GM12872 (cell line): ENCODE data around the gene SNAP23.

ENCODE experiments used
- TF ChIP-seq, protein P1 (sequence below): IDR thresholded peaks from 3 replicates; pipeline ENCODE4 v1.5.1; 2011; ENCODE audit warnings: low read depth, mild to moderate bottlenecking, low read length, moderate library complexity; ENCODE audit not compliant: insufficient read depth

SNAP23 gene

DNA sequence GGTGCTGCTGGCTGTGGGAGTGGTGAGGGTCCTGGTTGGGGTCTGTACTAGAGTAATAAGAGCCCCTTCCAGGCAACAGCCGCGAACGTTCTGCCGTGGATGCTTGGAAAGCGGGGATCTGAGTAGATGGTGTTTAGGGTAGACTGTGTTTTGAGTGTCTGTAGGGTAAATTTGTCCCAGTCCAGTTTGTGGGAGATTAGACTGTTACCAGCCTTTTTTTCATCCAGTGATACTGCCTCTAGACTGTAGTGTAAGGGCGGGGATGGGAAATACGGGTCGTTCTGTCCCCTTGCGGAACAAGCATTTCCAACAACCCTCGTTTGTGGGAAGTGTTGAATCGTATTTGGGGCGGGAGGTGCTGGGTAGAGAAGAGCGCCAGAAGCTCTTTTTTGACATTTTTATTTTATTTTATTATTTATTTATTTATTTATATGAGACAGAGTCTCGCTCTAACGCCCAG, 53.6 kb downstream of the SNAP23 start:
- TF ChIP-seq, protein P1, sequence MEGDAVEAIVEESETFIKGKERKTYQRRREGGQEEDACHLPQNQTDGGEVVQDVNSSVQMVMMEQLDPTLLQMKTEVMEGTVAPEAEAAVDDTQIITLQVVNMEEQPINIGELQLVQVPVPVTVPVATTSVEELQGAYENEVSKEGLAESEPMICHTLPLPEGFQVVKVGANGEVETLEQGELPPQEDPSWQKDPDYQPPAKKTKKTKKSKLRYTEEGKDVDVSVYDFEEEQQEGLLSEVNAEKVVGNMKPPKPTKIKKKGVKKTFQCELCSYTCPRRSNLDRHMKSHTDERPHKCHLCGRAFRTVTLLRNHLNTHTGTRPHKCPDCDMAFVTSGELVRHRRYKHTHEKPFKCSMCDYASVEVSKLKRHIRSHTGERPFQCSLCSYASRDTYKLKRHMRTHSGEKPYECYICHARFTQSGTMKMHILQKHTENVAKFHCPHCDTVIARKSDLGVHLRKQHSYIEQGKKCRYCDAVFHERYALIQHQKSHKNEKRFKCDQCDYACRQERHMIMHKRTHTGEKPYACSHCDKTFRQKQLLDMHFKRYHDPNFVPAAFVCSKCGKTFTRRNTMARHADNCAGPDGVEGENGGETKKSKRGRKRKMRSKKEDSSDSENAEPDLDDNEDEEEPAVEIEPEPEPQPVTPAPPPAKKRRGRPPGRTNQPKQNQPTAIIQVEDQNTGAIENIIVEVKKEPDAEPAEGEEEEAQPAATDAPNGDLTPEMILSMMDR: no peak

DNA sequence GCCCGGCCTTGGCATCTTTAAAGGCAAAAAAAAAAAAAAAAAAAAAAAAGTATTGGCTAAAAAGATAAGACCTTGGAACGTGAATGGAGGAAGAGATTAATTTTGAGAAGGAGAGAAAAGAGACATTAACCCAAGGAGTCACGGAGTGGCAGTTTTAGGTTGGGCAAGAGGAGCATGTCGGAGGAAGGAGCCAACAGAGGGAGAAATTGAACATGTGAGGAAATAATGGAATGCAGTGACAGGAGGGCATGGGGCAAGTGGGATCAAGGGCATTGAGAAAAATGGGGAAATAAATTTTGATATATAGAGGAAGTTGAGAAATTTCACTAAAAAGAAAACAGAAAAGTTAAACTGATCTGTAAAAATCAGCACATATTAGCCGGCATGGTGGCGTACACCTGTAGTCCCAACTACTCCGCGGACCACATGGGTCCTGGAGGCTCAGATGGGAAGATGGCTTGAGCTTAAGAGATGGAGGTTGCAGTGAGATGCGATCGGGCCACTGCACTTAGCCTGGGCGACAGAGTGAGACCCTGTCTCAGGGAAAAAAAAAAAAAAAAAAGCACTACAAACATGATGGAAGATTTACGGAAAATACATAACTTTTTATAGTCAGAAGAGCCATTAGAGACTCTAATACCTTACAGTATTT, 54.4 kb downstream of the SNAP23 start:
- TF ChIP-seq, protein P1: no peak

DNA sequence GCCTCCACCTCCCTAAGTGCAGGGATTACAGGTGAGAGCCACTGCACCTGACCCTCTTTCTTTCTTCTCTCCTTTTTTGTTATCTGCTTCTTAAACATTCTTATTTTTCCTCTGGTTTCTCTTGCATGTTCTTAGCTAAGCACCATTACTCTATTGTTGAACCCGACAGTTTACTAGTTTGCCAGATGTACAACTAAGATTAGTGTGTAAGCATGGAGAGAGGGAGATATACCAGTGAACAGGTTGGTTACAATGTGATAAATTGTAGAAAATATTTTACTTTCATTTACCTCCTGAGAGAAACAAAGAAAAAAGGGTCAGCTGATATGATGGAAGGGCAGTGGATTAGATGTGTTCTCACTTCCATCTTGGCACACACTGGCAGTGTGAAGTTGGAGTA, 58.1 kb downstream of the SNAP23 start:
- TF ChIP-seq, protein P1: no peak

DNA sequence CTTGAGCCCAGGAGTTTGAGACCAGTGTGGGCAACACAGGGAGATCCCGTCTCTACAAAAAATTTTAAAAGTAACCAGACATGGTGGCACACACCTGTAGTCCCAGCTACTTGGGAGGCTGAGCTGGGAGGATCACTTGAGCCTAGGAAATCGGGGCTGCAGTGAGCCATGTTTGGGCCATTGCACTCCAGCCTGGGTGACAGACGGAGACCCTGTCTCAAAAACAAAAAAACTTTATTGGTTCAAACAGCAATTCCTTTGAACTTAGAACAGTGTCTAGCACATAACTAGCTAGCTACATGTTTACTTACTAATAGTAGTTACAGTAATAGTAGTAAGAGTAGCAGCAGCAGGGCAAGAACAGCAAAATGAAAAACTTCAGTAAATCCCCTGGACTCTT, 63.3 kb downstream of the SNAP23 start:
- TF ChIP-seq, protein P1: no peak

DNA sequence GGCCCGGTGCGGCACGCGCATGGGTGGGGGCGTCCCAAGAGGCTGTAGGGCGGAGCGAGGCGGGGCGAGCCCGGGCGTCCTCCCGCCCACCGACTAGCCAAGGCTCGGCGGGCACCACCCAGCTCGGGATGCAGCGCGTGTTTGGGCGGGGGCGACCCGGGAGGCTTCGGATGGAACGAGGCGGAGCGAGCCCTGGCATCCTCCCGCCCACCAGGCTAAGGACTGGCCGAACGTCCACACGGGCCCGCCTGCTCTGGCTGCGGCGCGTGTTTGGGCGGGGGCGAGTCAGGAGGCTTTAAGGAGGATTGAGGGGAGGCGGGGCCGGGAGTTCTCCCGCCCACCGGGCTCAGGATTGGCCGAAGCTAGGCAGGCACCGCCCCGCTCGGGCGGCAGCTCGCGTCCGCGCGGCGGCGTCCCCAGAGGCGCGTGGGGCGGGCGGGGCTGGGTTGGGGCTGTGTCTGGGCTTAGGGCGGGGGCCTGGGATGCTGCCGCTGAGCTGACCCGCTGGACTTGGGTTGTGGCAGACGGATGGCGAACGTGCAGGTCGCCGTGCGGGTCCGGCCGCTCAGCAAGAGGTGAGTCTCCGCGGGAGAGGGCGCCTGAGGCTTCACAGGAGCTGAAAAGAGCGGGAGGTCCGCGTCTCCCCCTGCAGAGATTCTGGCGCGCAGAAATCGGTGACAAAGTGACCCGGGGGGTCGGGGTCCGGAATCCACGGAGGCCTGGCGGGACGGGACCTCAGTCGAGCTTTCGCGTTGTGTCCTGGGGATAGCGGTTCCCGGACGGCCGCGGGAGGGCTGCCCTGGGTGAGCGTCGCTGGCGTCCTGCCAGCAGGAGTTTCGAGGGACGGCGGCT, 80.0 kb downstream of the SNAP23 start, which contains the start of gene STARD9:
STARD9 (plus strand) TSS at position 419 of the 852 bp plus-strand sequence; CDS start at position 529, 110 bp downstream.
- TF ChIP-seq, protein P1: no peak

DNA sequence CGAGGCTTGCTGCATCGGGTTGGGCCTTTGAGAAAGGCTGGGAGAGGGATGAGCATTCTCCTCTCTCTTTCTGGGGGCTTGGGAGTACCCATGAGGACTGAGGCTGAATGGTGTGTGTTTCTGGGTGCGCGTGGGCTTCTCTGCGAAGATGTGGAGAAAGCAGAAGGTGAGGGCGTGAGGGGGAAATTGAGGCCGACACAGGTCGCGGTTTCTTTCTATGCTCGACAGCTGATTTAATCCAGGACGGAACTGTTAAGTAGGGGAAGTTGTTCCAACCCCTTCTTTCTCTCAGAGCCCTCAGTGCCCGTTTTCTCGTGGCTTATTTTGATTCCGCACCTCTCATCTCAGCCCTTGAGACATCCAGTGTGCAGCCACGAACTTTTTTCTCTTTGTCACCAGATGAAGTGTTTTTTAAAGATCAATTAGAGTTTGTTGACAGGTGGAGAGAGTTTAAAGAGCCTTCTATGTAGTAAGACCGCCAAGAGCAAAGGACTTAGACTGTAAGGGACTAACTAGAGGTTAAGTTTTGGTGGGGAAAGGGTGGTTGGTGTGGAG, 80.7 kb downstream of the SNAP23 start:
- TF ChIP-seq, protein P1: no peak

DNA sequence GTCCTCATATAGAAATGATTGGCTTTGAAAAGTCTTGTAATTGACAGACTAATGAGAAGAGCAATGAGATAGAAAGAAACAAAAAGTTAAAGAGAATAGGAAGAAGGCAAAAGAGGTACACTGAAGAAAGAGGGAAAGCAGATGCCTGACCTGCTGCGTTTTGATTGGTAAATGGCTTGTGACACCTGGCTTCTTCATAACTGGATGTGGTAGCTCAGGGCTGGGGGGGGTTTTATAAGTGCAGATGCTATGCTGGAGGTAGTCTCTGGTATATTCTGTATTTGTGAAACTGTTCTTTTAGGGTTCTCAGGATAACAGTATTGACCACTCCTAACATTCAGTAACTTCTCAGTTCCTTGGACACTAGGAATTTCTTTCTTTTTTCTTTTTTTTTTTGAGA, 81.3 kb downstream of the SNAP23 start:
- TF ChIP-seq, protein P1: no peak
